ENCODE measurements around the gene CD63. TPM values are rescaled to one million over a fixed set of nuclear protein-coding genes. Genes with fewer than 3 reads are reported as not detected.

The CD63 gene
- total and polyA plus RNA-seq, 2 of the 13 experiments (the other 11 are each of a cell fraction or from before 2014, with no cell fraction given): 234 to 277 TPM

DNA sequence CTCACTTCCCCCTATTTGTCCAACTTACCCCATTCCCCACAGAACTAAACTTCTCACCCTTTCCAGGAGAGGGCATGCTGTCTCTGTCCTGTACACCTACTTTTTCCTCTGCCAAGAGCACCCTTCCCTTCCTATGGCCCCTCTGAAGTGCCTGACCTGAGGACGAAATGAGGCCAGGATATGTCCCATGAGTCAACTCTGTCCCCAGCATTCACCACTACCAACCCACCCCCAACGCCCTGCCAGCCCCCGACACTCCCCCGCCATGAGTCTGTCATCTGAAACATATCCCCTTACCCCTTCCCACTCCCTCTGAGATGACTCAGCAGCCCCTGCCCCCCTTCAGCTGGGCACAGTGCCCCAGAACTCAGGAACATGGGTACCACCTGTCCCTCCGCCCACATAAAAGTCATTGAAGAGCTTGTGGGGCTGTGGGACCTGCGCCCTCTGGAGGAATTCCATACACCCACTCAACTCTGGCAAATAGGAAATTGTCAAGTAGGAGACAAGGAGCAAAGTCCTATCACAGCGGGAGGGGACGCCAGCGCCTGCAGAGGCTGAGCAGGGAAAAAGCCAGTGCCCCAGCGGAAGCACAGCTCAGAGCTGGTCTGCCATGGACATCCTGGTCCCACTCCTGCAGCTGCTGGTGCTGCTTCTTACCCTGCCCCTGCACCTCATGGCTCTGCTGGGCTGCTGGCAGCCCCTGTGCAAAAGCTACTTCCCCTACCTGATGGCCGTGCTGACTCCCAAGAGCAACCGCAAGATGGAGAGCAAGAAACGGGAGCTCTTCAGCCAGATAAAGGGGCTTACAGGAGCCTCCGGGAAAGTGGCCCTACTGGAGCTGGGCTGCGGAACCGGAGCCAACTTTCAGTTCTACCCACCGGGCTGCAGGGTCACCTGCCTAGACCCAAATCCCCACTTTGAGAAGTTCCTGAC, 47.4 kb downstream of the CD63 start (continued):
- TF ChIP-seq THAP9 (CRISPR knock-in tag; IDR thresholded peaks at IDR 0.05; ENCODE audit: borderline replicate concordance) (peak; percentile 49; the same call in 1 of the 2 replicates), ZNF264 (CRISPR knock-in tag; IDR thresholded peaks at IDR 0.05) (peak; percentile 19; the same call in 1 of the 2 replicates), ZNF7 (CRISPR knock-in tag; IDR thresholded peaks at IDR 0.05) (no peak), TCF12 (IDR thresholded peaks at IDR 0.05) (no peak), TCF12 (CRISPR knock-in tag; IDR thresholded peaks at IDR 0.05) (no peak), ZNF737 (CRISPR knock-in tag; IDR thresholded peaks at IDR 0.05; ENCODE audit: borderline replicate concordance) (peak; percentile 83; the same call in 1 of the 2 replicates), TBP (CRISPR knock-in tag; IDR thresholded peaks at IDR 0.05) (no peak), BCL3 (CRISPR knock-in tag; IDR thresholded peaks at IDR 0.05) (peak; percentile 71), MIER2 (CRISPR knock-in tag; IDR thresholded peaks at IDR 0.05) (no peak), YEATS4 (CRISPR knock-in tag; IDR thresholded peaks at IDR 0.05; ENCODE audit: borderline replicate concordance) (peak; percentile 77), ZNF792 (CRISPR knock-in tag; IDR thresholded peaks at IDR 0.05) (0 out of 2 replicates have a peak, but pooled peaks have one; percentile 58), ZBED4 (CRISPR knock-in tag; IDR thresholded peaks at IDR 0.05; ENCODE audit: borderline replicate concordance) (no peak; the same call in 1 of the 2 replicates), ZNF720 (CRISPR knock-in tag; IDR thresholded peaks at IDR 0.05) (no peak), ZNF224 (CRISPR knock-in tag; IDR thresholded peaks at IDR 0.05) (no peak), RBAK (CRISPR knock-in tag; IDR thresholded peaks at IDR 0.05) (no peak)
- TF ChIP-seq, protein P1, sequence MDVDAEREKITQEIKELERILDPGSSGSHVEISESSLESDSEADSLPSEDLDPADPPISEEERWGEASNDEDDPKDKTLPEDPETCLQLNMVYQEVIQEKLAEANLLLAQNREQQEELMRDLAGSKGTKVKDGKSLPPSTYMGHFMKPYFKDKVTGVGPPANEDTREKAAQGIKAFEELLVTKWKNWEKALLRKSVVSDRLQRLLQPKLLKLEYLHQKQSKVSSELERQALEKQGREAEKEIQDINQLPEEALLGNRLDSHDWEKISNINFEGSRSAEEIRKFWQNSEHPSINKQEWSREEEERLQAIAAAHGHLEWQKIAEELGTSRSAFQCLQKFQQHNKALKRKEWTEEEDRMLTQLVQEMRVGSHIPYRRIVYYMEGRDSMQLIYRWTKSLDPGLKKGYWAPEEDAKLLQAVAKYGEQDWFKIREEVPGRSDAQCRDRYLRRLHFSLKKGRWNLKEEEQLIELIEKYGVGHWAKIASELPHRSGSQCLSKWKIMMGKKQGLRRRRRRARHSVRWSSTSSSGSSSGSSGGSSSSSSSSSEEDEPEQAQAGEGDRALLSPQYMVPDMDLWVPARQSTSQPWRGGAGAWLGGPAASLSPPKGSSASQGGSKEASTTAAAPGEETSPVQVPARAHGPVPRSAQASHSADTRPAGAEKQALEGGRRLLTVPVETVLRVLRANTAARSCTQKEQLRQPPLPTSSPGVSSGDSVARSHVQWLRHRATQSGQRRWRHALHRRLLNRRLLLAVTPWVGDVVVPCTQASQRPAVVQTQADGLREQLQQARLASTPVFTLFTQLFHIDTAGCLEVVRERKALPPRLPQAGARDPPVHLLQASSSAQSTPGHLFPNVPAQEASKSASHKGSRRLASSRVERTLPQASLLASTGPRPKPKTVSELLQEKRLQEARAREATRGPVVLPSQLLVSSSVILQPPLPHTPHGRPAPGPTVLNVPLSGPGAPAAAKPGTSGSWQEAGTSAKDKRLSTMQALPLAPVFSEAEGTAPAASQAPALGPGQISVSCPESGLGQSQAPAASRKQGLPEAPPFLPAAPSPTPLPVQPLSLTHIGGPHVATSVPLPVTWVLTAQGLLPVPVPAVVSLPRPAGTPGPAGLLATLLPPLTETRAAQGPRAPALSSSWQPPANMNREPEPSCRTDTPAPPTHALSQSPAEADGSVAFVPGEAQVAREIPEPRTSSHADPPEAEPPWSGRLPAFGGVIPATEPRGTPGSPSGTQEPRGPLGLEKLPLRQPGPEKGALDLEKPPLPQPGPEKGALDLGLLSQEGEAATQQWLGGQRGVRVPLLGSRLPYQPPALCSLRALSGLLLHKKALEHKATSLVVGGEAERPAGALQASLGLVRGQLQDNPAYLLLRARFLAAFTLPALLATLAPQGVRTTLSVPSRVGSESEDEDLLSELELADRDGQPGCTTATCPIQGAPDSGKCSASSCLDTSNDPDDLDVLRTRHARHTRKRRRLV (CRISPR knock-in tag; IDR thresholded peaks at IDR 0.05): no peak

Data from HepG2 (cell line).